Muscle of leg (tissue), 11 donors: Measurements from ENCODE around the gene CMSS1. TPM values are rescaled to one million over a fixed set of nuclear protein-coding genes. Genes with fewer than 3 reads are reported as not detected.
"Not testable (repeated sequence)": the region's sequence is repeated elsewhere in the genome, so short reads cannot be mapped to it uniquely, and the experiment has no call there.

Experiments used
- DNase-seq: peaks from one replicate; pipeline ENCODE4 v3.0.0; 2013
- H3K27ac ChIP-seq: one replicate; pipeline ENCODE4 v1.5.1; 2013; ENCODE audit warnings: mild to moderate bottlenecking, low read length, control low read depth
- H3K27me3 ChIP-seq: one replicate; pipeline ENCODE4 v1.6.1; 2013; ENCODE audit warnings: low read length; ENCODE audit not compliant: control insufficient read depth, insufficient read depth
- H3K36me3 ChIP-seq: one replicate; pipeline ENCODE4 v1.6.1; 2013; ENCODE audit warnings: low read length; ENCODE audit not compliant: control insufficient read depth, insufficient read depth
- H3K4me1 ChIP-seq: one replicate; pipeline ENCODE4 v1.6.1; 2013; ENCODE audit warnings: low read length; ENCODE audit not compliant: control insufficient read depth, insufficient read depth
- H3K4me3 ChIP-seq: one replicate; pipeline ENCODE4 v1.5.1; 2013; ENCODE audit warnings: low read length, control low read depth
- H3K9me3 ChIP-seq: replicated peaks from 2 replicates; pipeline ENCODE4 v1.6.1; 2013; ENCODE audit warnings: low read depth, low read length; ENCODE audit not compliant: control insufficient read depth
- WGBS: methylation state at CpG from one replicate; pipeline ENCODE4 v1.1.5; 2013; ENCODE audit warnings: missing lambda C conversion rate; ENCODE audit not compliant: insufficient coverage; 5-methylcytosine and 5-hydroxymethylcytosine counted together
- polyA plus RNA-seq, 8 donors: library from polyadenylated mRNA; unstranded; fragments of 120-200 nt; gene quantifications; one replicate each; pipeline versions ENCODE4 v1.2.1 to v1.2.3, GENCODE V29; 2013; ENCODE audit warnings: inconsistent platforms in 1 of 8, low replicate concordance in 1 of 8; ENCODE audit not compliant: insufficient read length in 8 of 8, insufficient read depth in 1 of 8
- total RNA-seq: library from RNA; stranded (reverse); fragments of 120-200 nt; gene quantifications from one replicate; pipeline ENCODE4 v1.2.4, GENCODE V29; 2013

CMSS1 gene
- total and polyA plus RNA-seq, 9 donors: 23.8 to 35.0 (median 29.0) TPM

DNA sequence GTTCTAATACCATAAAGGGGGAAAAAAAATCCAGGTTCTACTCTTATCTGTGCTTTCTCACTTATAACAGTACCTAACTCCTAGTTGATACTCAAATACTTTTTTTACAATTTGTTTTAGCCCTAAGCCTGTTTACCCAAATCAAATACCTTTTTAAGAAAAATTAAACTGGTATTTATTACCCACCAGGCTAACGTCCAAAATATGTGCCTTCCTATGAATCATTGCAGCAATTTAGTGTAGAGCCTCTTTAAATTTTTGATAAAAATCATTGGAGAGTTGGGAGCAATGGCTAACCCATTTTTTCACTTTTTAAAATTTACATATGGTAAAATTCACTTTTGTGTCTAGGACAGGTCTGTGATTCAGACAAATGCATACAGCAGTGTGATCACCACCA lies 268.7 kb downstream of the CMSS1 start:
- H3K27ac ChIP-seq: no peak overlapping the region

DNA sequence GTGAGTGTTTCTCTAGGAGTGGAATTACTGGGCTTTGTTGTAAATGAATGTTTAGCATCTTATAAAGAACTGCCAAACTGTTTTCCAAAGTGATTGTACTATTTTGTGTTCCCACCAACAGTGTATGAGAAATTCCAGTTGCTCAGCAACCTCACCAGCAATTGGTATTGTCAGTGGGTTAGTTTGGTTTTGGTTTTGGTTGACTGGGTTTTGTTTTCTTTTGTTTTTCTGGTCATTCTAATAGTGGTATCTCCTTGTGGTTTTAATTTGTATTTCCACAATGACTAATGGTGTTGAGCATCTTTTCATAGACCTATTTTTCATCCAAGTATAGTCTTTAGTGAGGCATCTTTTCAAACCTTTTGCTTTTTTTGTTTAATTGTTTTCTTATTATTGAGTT lies 269.5 kb downstream of the CMSS1 start:
- Histone ChIP-seq H3K4me3 (no peak overlapping the region), H3K9me3 (no peaks in the 10 kb centered on the region), H3K27me3 (no peaks in the 10 kb centered on the region), H3K27ac (no peak overlapping the region), H3K36me3 (no peaks in the 10 kb centered on the region), H3K4me1 (peaks cover 9% of the 10 kb centered on the region)
- no peak for DNase-seq

More for the DNA sequence above, 268.7 kb downstream of the CMSS1 start:
- H3K27me3 ChIP-seq: no peaks in the 10 kb centered on the region
- no peak overlapping the region for H3K4me3 ChIP-seq
- no CpG with 5 or more reads among the region's 1 CpG for WGBS
- DNase-seq: no peak
- H3K36me3 ChIP-seq: no peaks in the 10 kb centered on the region
- peaks cover 9% of the 10 kb centered on the region for H3K4me1 ChIP-seq
- H3K9me3 ChIP-seq: no peaks in the 10 kb centered on the region

DNA sequence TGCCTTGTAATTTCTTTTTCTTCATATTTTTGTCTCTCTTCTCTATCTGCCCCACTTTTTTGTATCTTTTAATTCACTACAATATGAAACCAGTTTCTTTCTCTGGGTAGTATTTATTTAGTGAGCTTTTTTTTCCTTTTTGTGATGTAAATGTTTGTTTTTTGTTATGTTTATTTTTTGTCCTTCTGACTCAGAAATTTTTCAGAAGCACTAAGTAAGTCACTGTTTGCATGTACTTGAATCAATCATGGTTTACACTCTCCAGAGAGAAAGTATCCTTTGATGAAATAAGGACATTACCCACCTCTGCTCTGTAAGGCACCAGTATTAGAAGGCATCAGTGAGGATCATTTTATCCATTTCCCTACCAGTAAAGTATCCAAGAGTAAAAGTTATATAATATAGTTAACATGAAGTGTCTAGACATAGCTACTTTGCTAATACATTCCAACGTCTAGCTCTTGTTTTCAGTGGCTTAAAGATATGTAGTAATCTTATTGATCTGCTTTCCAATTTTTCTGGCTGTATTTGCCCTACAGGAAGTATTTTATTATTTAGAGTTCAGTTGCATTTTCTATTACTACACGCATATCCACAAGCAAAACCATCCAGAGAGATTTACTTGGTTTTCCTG lies 271.2 kb downstream of the CMSS1 start:
- H3K27me3 ChIP-seq: no peaks in the 10 kb centered on the region
- DNase-seq: no peak
- H3K27ac ChIP-seq: no peak overlapping the region
- no CpG with 5 or more reads among the region's 2 CpGs for WGBS
- H3K4me3 ChIP-seq: no peak overlapping the region
- peaks cover 9% of the 10 kb centered on the region for H3K4me1 ChIP-seq
- no peaks in the 10 kb centered on the region for H3K36me3 ChIP-seq
- H3K9me3 ChIP-seq: no peaks in the 10 kb centered on the region

DNA sequence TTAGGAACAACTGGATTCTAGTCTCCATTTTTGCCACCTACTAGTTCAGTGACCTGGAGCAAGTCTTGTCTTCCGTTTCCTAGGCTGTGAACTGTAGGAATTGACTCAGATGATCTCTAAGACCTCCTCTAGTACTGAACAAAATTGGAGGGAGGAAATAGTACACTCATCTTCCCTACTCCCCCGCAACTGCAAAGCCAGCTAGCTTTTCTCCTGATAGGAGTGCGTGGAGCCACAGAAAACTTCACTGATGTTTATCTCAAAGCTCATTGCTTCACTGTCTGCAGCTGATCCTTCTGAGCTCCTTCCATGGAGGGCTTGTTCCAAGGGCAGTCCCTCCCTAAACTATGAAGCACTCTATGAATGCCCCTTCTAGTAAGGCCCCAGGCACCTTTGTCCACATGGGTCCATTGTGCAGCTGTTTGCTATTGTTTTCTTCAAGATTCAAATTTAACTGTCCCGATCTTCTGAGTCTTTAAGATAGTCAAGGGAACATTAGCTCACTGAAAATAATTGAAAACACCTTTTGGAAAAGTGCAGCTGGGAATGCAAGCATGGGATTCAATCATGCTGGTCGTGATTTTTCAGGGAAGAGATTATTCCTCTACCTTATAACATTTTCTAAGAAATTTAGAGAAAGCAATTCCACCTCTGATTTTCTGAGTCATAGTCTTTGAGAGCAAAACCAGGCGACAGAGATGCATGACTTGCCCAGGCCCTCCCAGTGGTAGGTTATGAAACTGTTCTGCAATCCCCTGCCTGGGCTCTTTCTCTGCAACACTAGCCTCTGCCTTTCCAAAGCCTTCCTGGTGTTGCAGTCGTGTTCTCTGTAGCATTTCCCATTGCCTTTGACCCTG lies 272.4 kb downstream of the CMSS1 start:
- WGBS: 56% methylated on average over 3 of the region's 7 CpGs
- Histone ChIP-seq H3K27ac (peak overlapping the region; percentile 53), H3K36me3 (no peaks in the 10 kb centered on the region), H3K9me3 (no peaks in the 10 kb centered on the region), H3K4me3 (no peak overlapping the region), H3K27me3 (no peaks in the 10 kb centered on the region), H3K4me1 (peaks cover 9% of the 10 kb centered on the region)
- DNase-seq: peak; percentile 85

DNA sequence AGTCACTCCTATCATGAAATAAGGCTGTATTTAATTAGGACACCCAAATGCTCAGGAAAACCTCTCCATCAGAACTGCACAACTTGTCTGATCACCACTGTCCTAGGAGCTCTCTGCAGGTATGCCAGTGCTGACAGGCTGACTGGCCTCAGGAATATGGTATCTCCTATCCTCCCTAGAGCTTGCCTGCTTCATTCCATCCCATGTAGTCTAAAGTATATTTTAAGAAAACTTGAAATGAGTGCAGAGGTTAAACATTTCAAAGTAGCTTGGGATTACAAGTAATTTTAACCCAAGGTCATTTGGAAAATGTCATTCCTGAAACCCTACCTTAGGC lies 273.0 kb downstream of the CMSS1 start:
- H3K27me3 ChIP-seq: no peaks in the 10 kb centered on the region
- peak overlapping the region; percentile 21 for H3K27ac ChIP-seq
- H3K4me3 ChIP-seq: no peak overlapping the region
- no peak for DNase-seq
- no peaks in the 10 kb centered on the region for H3K36me3 ChIP-seq
- H3K4me1 ChIP-seq: peaks cover 9% of the 10 kb centered on the region
- H3K9me3 ChIP-seq: no peaks in the 10 kb centered on the region

DNA sequence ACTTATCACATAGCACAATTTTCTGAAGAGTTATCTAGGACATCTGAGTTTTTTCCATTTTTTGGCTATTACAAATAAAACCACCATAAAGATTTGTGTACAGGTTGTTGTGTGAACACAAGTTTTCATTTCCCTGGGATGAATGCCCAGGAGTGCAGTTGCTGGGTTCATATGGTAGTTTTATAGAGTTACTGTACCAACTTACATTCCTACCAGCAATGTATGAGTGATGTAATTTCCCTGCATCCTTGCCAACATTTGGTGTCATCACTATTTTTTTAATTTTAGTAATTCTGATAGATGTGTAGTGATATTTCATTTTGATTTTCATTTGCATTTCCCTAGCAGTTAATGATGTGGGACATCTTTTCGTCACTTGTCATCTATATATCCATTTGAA lies 276.2 kb downstream of the CMSS1 start:
- H3K4me1 ChIP-seq: peaks cover 10% of the 10 kb centered on the region
- H3K36me3 ChIP-seq: no peaks in the 10 kb centered on the region
- no peak overlapping the region for H3K4me3 ChIP-seq
- no peaks in the 10 kb centered on the region for H3K27me3 ChIP-seq
- H3K27ac ChIP-seq: no peak overlapping the region
- H3K9me3 ChIP-seq: no peaks in the 10 kb centered on the region
- DNase-seq: no peak
- WGBS: no CpG with 5 or more reads among the region's 1 CpG

DNA sequence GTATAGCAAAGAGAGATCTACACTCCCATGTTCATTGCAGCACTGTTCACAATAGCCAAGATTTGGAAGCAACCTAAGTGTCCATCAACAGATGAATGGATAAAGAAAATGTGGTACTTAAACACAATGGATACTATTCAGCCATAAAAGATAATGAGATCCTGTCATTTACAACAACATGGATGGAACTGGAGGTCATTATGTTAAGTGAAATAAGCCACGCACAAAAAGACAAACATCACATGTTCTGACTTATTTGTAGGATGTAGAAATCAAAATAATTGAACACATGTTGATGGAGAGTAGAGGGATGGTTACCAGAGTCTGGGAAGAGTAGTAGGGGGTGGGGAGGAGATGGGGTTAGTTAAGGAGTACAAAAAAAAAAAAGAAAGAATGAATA lies 278.6 kb downstream of the CMSS1 start:
- H3K9me3 ChIP-seq, DNase-seq, H3K27me3 ChIP-seq, H3K4me1 ChIP-seq, H3K27ac ChIP-seq, H3K36me3 ChIP-seq, H3K4me3 ChIP-seq: not testable (repeated sequence)
- WGBS: no CpG with 5 or more reads among the region's 1 CpG

DNA sequence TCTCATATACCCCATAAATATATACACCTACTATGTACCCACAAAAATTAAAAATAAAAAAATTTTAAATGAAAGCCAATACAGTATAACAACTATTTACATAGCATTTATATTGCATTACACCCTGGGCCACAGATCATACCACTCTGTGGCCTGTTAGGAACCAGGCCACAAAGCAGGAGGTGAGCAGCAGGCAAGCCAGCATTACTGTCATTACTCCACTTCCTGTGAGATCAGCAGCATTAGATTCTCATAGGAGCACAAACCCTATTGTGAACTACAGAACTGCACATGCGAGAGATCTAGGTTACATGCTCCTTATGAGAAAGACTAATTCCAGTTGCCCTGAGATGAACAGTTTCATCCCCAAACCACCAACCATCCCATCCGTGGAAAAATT lies 279.2 kb downstream of the CMSS1 start:
- no peak overlapping the region for H3K27ac ChIP-seq
- H3K4me1 ChIP-seq: peaks cover 2% of the 10 kb centered on the region
- no peak overlapping the region for H3K4me3 ChIP-seq
- no peaks in the 10 kb centered on the region for H3K36me3 ChIP-seq
- no peak for DNase-seq
- no peaks in the 10 kb centered on the region for H3K9me3 ChIP-seq
- no peaks in the 10 kb centered on the region for H3K27me3 ChIP-seq
- no CpG with 5 or more reads among the region's 2 CpGs for WGBS

DNA sequence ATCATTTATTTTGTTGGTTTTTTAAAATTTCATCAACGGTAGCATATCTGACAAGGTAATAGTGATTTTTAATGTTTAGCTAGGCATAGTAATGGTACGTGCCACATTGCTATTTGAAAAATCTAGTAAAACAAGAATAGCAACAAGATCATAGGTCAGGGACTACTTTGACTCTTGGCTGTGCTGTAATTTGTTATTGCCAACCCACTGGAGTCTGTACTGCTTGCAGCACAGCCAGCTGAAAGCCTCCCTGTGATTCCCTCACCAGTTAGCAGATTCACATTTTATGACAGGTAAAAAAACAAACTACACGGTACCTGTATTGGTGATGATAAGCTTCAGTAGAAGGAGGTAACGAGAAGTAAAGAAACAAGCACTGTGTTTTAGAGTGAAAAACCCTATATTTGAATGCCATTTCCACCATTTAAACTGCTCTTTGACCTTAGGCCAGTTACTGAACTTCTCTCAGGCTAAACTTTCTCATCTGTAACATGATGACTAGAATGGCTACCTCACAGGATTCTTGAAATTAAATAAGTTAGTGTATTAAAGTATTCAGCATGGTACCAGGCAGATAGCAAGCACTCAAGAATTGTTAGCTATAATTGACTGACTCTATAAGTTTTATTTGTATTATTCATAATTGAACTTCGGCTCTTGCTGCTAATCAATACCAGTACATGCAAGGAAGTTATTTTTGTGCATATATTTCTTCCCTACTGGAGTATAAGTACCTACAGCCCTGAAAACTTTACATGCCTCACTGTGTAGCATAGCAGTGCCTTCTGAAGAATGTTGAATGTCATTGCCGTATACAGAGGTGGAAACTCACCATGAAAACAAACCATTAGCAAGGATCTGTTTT lies 280.5 kb downstream of the CMSS1 start:
- H3K4me1 ChIP-seq: peaks cover 5% of the 10 kb centered on the region
- no CpG with 5 or more reads among the region's 6 CpGs for WGBS
- H3K9me3 ChIP-seq: no peaks in the 10 kb centered on the region
- peaks cover under 1% of the 10 kb centered on the region for H3K36me3 ChIP-seq
- H3K4me3 ChIP-seq: no peak overlapping the region
- DNase-seq: no peak
- no peak overlapping the region for H3K27ac ChIP-seq
- H3K27me3 ChIP-seq: no peaks in the 10 kb centered on the region

DNA sequence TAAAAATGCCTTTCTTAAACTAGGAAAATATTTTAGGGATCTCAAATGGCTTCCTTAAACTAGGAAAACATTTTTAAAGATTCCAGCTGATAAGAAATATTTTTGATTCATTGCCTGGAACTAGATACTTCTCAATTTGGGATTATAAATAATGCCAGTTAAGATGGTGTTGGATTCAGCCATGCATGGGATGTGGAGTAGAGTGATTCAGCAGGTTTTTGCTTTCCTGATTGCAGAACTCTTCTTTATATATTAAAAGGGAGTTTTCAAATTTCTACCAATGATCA lies 281.1 kb downstream of the CMSS1 start:
- no peak for DNase-seq
- H3K9me3 ChIP-seq: no peaks in the 10 kb centered on the region
- H3K4me3 ChIP-seq: no peak overlapping the region
- no peaks in the 10 kb centered on the region for H3K27me3 ChIP-seq
- H3K27ac ChIP-seq: no peak overlapping the region
- H3K36me3 ChIP-seq: peaks cover 2% of the 10 kb centered on the region
- H3K4me1 ChIP-seq: peaks cover 8% of the 10 kb centered on the region
